WTC11 (cell line): ENCODE measurements around the gene CCDC170. TPM values are rescaled to one million over a fixed set of nuclear protein-coding genes. Genes with fewer than 3 reads are reported as not detected.

Experiments used
- ATAC-seq: fragments of 200-7000 bp; cut with Tn5 transposase; 2 replicates; pipeline ENCODE4 v1.10.0; 2021; ENCODE audit warnings: mild to moderate bottlenecking, moderate library complexity
- CTCF ChIA-PET: fragments of 300-600 bp; sonication (Branson Sonifier 250); formaldehyde crosslinking; loops from one replicate; lab custom pipeline; 2021; ENCODE audit warnings: antibody characterized with exemption; lab: Charles Lee
- POLR2A ChIA-PET: fragments of 350-600 bp; sonication (Branson Sonifier 250); formaldehyde crosslinking; loops from one replicate; lab custom pipeline; 2021; ENCODE audit warnings: antibody characterized with exemption; lab: Charles Lee
- DNase-seq: peaks from one replicate; pipeline ENCODE4 v3.0.0; 2021; ENCODE audit warnings: low spot score
- H3K27ac Mint-ChIP-seq: 2 replicates; pipeline ENCODE4 v1.8.0; 2021; ENCODE audit warnings: mixed read lengths
- H3K27me3 Mint-ChIP-seq: 2 replicates; pipeline ENCODE4 v1.8.0; 2021; ENCODE audit warnings: low read depth, mild to moderate bottlenecking, moderate library complexity, mixed read lengths
- H3K36me3 Mint-ChIP-seq: 2 replicates; pipeline ENCODE4 v1.8.0; 2021; ENCODE audit warnings: mixed read lengths
- H3K4me1 Mint-ChIP-seq: 2 replicates; pipeline ENCODE4 v1.8.0; 2022; ENCODE audit warnings: mixed read lengths
- H3K4me3 Mint-ChIP-seq: 2 replicates; pipeline ENCODE4 v1.8.0; 2021; ENCODE audit warnings: mild to moderate bottlenecking, moderate library complexity, mixed read lengths
- H3K9me3 Mint-ChIP-seq: 2 replicates; pipeline ENCODE4 v1.8.0; 2021; ENCODE audit warnings: mixed read lengths
- ARID4B ChIP-seq: sonication (generic); formaldehyde crosslinking; IDR thresholded peaks from 2 replicates; pipeline ENCODE4 v1.8.0; 2023; ENCODE audit warnings: missing genetic modification reagents, mild to moderate bottlenecking, borderline replicate concordance
- ATF1 ChIP-seq: sonication (generic); formaldehyde crosslinking; IDR thresholded peaks from 2 replicates; pipeline ENCODE4 v1.8.1; 2023; ENCODE audit warnings: mild to moderate bottlenecking, moderate library complexity, missing genetic modification reagents
- CDX4 ChIP-seq: fragments of 250-450 bp; sonication (Bioruptor Pico); IDR thresholded peaks from 2 replicates; pipeline ENCODE4 v1.9.0; 2021; ENCODE audit warnings: moderate library complexity, mild to moderate bottlenecking, inconsistent platforms, borderline replicate concordance
- CREB1 ChIP-seq: sonication (generic); formaldehyde crosslinking; IDR thresholded peaks from 2 replicates; pipeline ENCODE4 v1.8.0; 2023; ENCODE audit warnings: mild to moderate bottlenecking, missing genetic modification reagents
- CTCF ChIP-seq: fragments of 200-600 bp; IDR thresholded peaks from 2 replicates; pipeline ENCODE4 v1.8.0; 2022; ENCODE audit warnings: antibody characterized with exemption
- E2F1 ChIP-seq: sonication (generic); formaldehyde crosslinking; IDR thresholded peaks from 2 replicates; pipeline ENCODE4 v1.8.0; 2022; ENCODE audit warnings: mild to moderate bottlenecking, missing genetic modification reagents
- FOXP1 ChIP-seq: sonication (generic); formaldehyde crosslinking; IDR thresholded peaks from 2 replicates; pipeline ENCODE4 v1.8.0; 2022; ENCODE audit warnings: missing genetic modification reagents, mild to moderate bottlenecking, moderate library complexity, borderline replicate concordance
- GABPB1 ChIP-seq: sonication (generic); formaldehyde crosslinking; IDR thresholded peaks from 2 replicates; pipeline ENCODE4 v1.8.1; 2023; ENCODE audit warnings: mild to moderate bottlenecking, missing genetic modification reagents
- MAX ChIP-seq: sonication (generic); formaldehyde crosslinking; IDR thresholded peaks from 2 replicates; pipeline ENCODE4 v1.8.0; 2022; ENCODE audit warnings: mild to moderate bottlenecking, missing genetic modification reagents
- NFE2L1 ChIP-seq: sonication (generic); formaldehyde crosslinking; IDR thresholded peaks from 2 replicates; pipeline ENCODE4 v1.8.1; 2023; ENCODE audit warnings: missing genetic modification reagents
- NR1H2 ChIP-seq: sonication (generic); formaldehyde crosslinking; IDR thresholded peaks from 2 replicates; pipeline ENCODE4 v1.9.0; 2021; ENCODE audit warnings: mild to moderate bottlenecking, moderate library complexity, missing genetic modification reagents
- PRDM15 ChIP-seq: sonication (generic); formaldehyde crosslinking; IDR thresholded peaks from 2 replicates; pipeline ENCODE4 v1.8.0; 2022; ENCODE audit warnings: missing genetic modification reagents
- TEAD1 ChIP-seq: sonication (generic); formaldehyde crosslinking; IDR thresholded peaks from 2 replicates; pipeline ENCODE4 v1.8.0; 2022; ENCODE audit warnings: mild to moderate bottlenecking, missing genetic modification reagents
- ZNF423 ChIP-seq: fragments of 250-450 bp; sonication (Bioruptor Pico); IDR thresholded peaks from 2 replicates; pipeline ENCODE4 v2.1.2; 2022; ENCODE audit warnings: mild to moderate bottlenecking, moderate library complexity
- ZNF425 ChIP-seq: fragments of 250-450 bp; sonication (Bioruptor Pico); conservative IDR thresholded peaks from 2 replicates; pipeline ENCODE4 v1.9.0; 2021; ENCODE audit warnings: mild to moderate bottlenecking
- total RNA-seq: library from RNA; stranded (reverse); gene quantifications from 3 replicates; pipeline ENCODE4 v1.2.3, GENCODE V29; 2021

The CCDC170 gene
- total RNA-seq, 1 experiment from 2014 or later: 0.26 TPM

- peaks cover 19% of the 10 kb centered on the region for H3K4me1 Mint-ChIP-seq
- H3K4me3 Mint-ChIP-seq: no peak overlapping the region
- POLR2A ChIA-PET: no interaction called here
- no peaks in the 10 kb centered on the region; the same call in 1 of the 2 replicates for H3K27me3 Mint-ChIP-seq
- no peaks in the 10 kb centered on the region for H3K36me3 Mint-ChIP-seq
- DNase-seq (peak; percentile 89), ATAC-seq (peak; percentile 99)
- peak overlapping the region; percentile 44; the same call in 1 of the 2 replicates for H3K27ac Mint-ChIP-seq
- no peak for TF ChIP-seq GABPB1 (CRISPR knock-in tag)
- TF ChIP-seq CTCF: peak; percentile 50; the same call in 1 of the 2 replicates
- no peak for TF ChIP-seq NFE2L1 (CRISPR knock-in tag)
- CTCF ChIA-PET: interaction anchor here (0.5 to 1.8 kb wide), 36 partner anchors 8 to 709 kb away, joined by 3 to 11 read pairs (median 4); partner anchors contain the start of genes ESR1 and RMND1
- peaks cover 6% of the 10 kb centered on the region for H3K9me3 Mint-ChIP-seq
Observed at GRCh38 chr6:151647976-151648639, 154.3 kb downstream of the CCDC170 start.

- CTCF ChIA-PET: interaction anchor here (0.7 kb wide), 1 partner anchor 652 kb away, joined by 4 read pairs; no protein-coding TSS in a partner anchor
- H3K4me3 Mint-ChIP-seq: no peak overlapping the region
- DNase-seq (no peak), ATAC-seq (no peak)
- peaks cover 3% of the 10 kb centered on the region; the same call in 1 of the 2 replicates for H3K27me3 Mint-ChIP-seq
- H3K36me3 Mint-ChIP-seq: peaks cover 6% of the 10 kb centered on the region
- H3K9me3 Mint-ChIP-seq: peaks cover 13% of the 10 kb centered on the region
- H3K27ac Mint-ChIP-seq: no peak overlapping the region
- POLR2A ChIA-PET: interaction anchor here (0.7 kb wide), 1 partner anchor 899 kb away, joined by 5 read pairs; no protein-coding TSS in a partner anchor
- H3K4me1 Mint-ChIP-seq: peaks cover 19% of the 10 kb centered on the region
- no peak for TF ChIP-seq ATF1
- TF ChIP-seq CTCF: no peak
- TF ChIP-seq CREB1 (CRISPR knock-in tag): no peak
- TF ChIP-seq TEAD1 (CRISPR knock-in tag): no peak
- no peak for TF ChIP-seq ZNF425
- no peak for TF ChIP-seq CDX4
- TF ChIP-seq ARID4B (CRISPR knock-in tag): no peak
- no peak for TF ChIP-seq MAX (CRISPR knock-in tag)
- TF ChIP-seq NR1H2 (CRISPR knock-in tag): no peak
- no peak for TF ChIP-seq PRDM15
- TF ChIP-seq E2F1 (CRISPR knock-in tag): no peak
- no peak for TF ChIP-seq FOXP1 (CRISPR knock-in tag)
- no peak for TF ChIP-seq ZNF423
Observed at GRCh38 chr6:151649835-151650234, 156.0 kb downstream of the CCDC170 start.
